GM12878 (cell line): ENCODE results near the gene MRPL57. TPM values are rescaled to one million over a fixed set of nuclear protein-coding genes. Genes with fewer than 3 reads are reported as not detected.
A peak's percentile ranks its signal among the peaks of the same experiment; 100 is the strongest.
"Not testable (repeated sequence)": the region's sequence is repeated elsewhere in the genome, so short reads cannot be mapped to it uniquely, and the experiment has no call there.

Experiments
- ATAC-seq: fragments of 200-7000 bp; cut with Tn5 transposase; 3 replicates; pipeline ENCODE4 v1.9.1; 2020; ENCODE audit warnings: mild to moderate bottlenecking, moderate library complexity
- BruUV-seq: library from RNA; stranded (reverse); fragments of 400-500 nt; replicated peaks from 2 replicates; lab custom pipeline; 2021; lab: Mats Ljungman, UMichigan
- CTCF ChIA-PET: fragments of 300-600 bp; sonication (Branson Sonifier 250); formaldehyde crosslinking; extraction: SDS; loops from one replicate; lab custom pipeline; 2021; ENCODE audit warnings: inconsistent platforms; lab: Yijun Ruan, JAX
- POLR2A ChIA-PET: fragments of 350-600 bp; formaldehyde crosslinking; extraction: SDS; loops from one replicate; lab custom pipeline; 2021; ENCODE audit warnings: inconsistent platforms; lab: Charles Lee
- RAD21 ChIA-PET: fragments of 300-600 bp; sonication (Branson Sonifier 250); formaldehyde crosslinking; loops from one replicate; lab custom pipeline; 2023; ENCODE audit warnings: antibody characterized with exemption; ENCODE audit not compliant: unreplicated experiment; lab: Charles Lee
- SMC1A ChIA-PET: fragments of 300-600 bp; sonication (Branson Sonifier 250); formaldehyde crosslinking; loops from one replicate; lab custom pipeline; 2023; ENCODE audit not compliant: unreplicated experiment, uncharacterized antibody; lab: Charles Lee
- DNase-seq: peaks from one replicate; pipeline ENCODE4 v3.0.0-alpha.2; 2011; ENCODE audit warnings: low read depth, low spot score
- FAIRE-seq: peaks from 3 replicates; lab custom pipeline; 2011; peaks lifted over from hg19 to GRCh38; lab: Jason Lieb, UNC
- H2AFZ ChIP-seq: 2 replicates; pipeline ENCODE4 v1.6.0; 2011; ENCODE audit warnings: low read depth, low read length, control low read depth; ENCODE audit not compliant: control insufficient read depth
- H3K27ac ChIP-seq: 2 replicates; pipeline ENCODE4 v1.5.1; 2011; ENCODE audit warnings: control low read depth; ENCODE audit not compliant: control insufficient read depth, insufficient read depth
- H3K27me3 ChIP-seq, 2 experiments: replicated peaks in 1 of 2; 2 replicates each; pipeline versions ENCODE4 v1.6.0 to v1.6.1; 2011; ENCODE audit warnings: low read length in 1 of 2; ENCODE audit not compliant: control insufficient read depth in 2 of 2, insufficient read depth in 2 of 2
- H3K36me3 ChIP-seq, 2 experiments: 2 replicates each; pipeline ENCODE4 v1.5.1; 2011; ENCODE audit warnings: low read length in 1 of 2; ENCODE audit not compliant: control insufficient read depth in 2 of 2, insufficient read depth in 2 of 2
- H3K4me1 ChIP-seq: 2 replicates; pipeline ENCODE4 v1.6.1; 2011; ENCODE audit warnings: mild to moderate bottlenecking, low read length, moderate library complexity, mixed read lengths; ENCODE audit not compliant: control insufficient read depth, insufficient read depth
- H3K4me2 ChIP-seq: 2 replicates; pipeline ENCODE4 v1.6.0; 2011; ENCODE audit warnings: control low read depth; ENCODE audit not compliant: control insufficient read depth, insufficient read depth
- H3K4me3 ChIP-seq: fragments of 200-600 bp; sonication (generic); 2 replicates; pipeline ENCODE4 v1.5.1; 2016
- H3K79me2 ChIP-seq: 2 replicates; pipeline ENCODE4 v1.6.0; 2011; ENCODE audit warnings: low read length; ENCODE audit not compliant: control insufficient read depth, insufficient read depth
- H3K9ac ChIP-seq: 2 replicates; pipeline ENCODE4 v1.8.0; 2011; ENCODE audit warnings: low read length, control low read depth, mixed read lengths; ENCODE audit not compliant: control insufficient read depth, insufficient read depth
- H3K9me3 ChIP-seq: replicated peaks from 3 replicates; pipeline ENCODE4 v1.5.1; 2011; ENCODE audit warnings: mild to moderate bottlenecking, low read length; ENCODE audit not compliant: control insufficient read depth, insufficient read depth
- H4K20me1 ChIP-seq: 2 replicates; pipeline ENCODE4 v1.6.0; 2011; ENCODE audit not compliant: control insufficient read depth, insufficient read depth
- CBFB ChIP-seq: IDR thresholded peaks from 2 replicates; pipeline ENCODE4 v1.6.1; 2016; ENCODE audit warnings: antibody characterized with exemption, low read depth
- IKZF1 ChIP-seq: fragments of 450-650 bp; conservative IDR thresholded peaks from 2 replicates; pipeline ENCODE4 v1.6.1; 2017; ENCODE audit warnings: antibody characterized with exemption, mild to moderate bottlenecking
- NBN ChIP-seq: fragments of 450-650 bp; IDR thresholded peaks from 2 replicates; pipeline ENCODE4 v1.6.1; 2016
- SPI1 ChIP-seq: IDR thresholded peaks from 2 replicates; pipeline ENCODE4 v1.6.1; 2011; ENCODE audit warnings: low read depth, mild to moderate bottlenecking, low read length, moderate library complexity, borderline replicate concordance; ENCODE audit not compliant: insufficient read depth
- WGBS: methylation state at CpG from one replicate; pipeline ENCODE4 v1.1.6; 2016; ENCODE audit warnings: low lambda C conversion rate; ENCODE audit not compliant: insufficient replicate concordance, insufficient coverage; ENCODE audit errors: missing lambda C conversion rate; 5-methylcytosine and 5-hydroxymethylcytosine counted together
- in situ Hi-C: fragments of 300-500 bp; cut with MboI; formaldehyde crosslinking; loops from 9 replicates; pipeline ENCODE4 v1.14.3; 2018; ENCODE audit warnings: mixed read lengths
- intact Hi-C: fragments of 100-400 bp; cut with micrococcal nuclease; formaldehyde crosslinking; loops from one replicate; pipeline ENCODE4 v1.14.2; 2022; ENCODE audit not compliant: unreplicated experiment
- polyA plus RNA-seq, 11 experiments: library from polyadenylated mRNA; depleted of rRNA in 4 of 11; unstranded in 6 of 11; stranded (reverse) in 5 of 11; fragments of >200 nt; fragmentation: Nextera tagmentation in 4 of 11; fragmentation: Illumina TruSeq in 1 of 11; extraction: Ambion mirVana in 4 of 11; extraction: Trizol in 1 of 11; gene quantifications; 1 replicate in 1 of 11; 2 replicates in 10 of 11; pipeline versions ENCODE4 v1.2.1 to v1.2.3, GENCODE V29; 2011 to 2016; ENCODE audit warnings: inconsistent platforms in 2 of 11, missing spikeins in 2 of 11, low read depth in 1 of 11
- total RNA-seq, 4 experiments: library from RNA; depleted of rRNA in 3 of 4; stranded (reverse); fragments of >200 nt in 3 of 4; fragmentation: Illumina TruSeq in 1 of 4; extraction: Trizol in 1 of 4; gene quantifications; 2 replicates each; pipeline versions ENCODE4 v1.2.1 to v1.2.3, GENCODE V29; 2013 to 2021

MRPL57 gene
- total and polyA plus RNA-seq, 10 of the 15 experiments (the other 5 are each of a cell fraction or from before 2014, with no cell fraction given), result 10.5 to 90.6 (median 25.9) TPM

- ChIA-PET RAD21 (interaction anchor here (0.7 to 1.5 kb wide), 5 partner anchors 9 to 1328 kb away, joined by 3 to 6 read pairs (median 3); partner anchors contain the start of genes MRPL57 and SKA3), POLR2A (interaction anchor here (0.8 to 1.1 kb wide), 3 partner anchors 14 to 43 kb away, joined by 3 to 7 read pairs (median 5); partner anchors contain the start of gene MRPL57), CTCF (interaction anchor here (0.6 to 1.8 kb wide), 3 partner anchors 76 to 275 kb away, joined by 3 to 4 read pairs (median 4); no protein-coding TSS in a partner anchor), SMC1A (interaction anchor here (0.8 to 2.9 kb wide), 5 partner anchors 15 to 98 kb away, joined by 3 to 8 read pairs (median 3); no protein-coding TSS in a partner anchor)
- H3K9me3 ChIP-seq, result peaks cover 3% of the 10 kb centered on the region; the same call in 2 of the 3 replicates
- no peak overlapping the region; the same call in 1 of the 2 replicates for H3K27ac ChIP-seq
- intact Hi-C loops, result no loop called here
- no peaks in the 10 kb centered on the region for H3K36me3 ChIP-seq
- peaks cover 16% of the 10 kb centered on the region for H3K4me1 ChIP-seq
- H4K20me1 ChIP-seq, result no peaks in the 10 kb centered on the region
- H3K4me2 ChIP-seq, result peak overlapping the region; percentile 63
- no peaks in the 10 kb centered on the region for H3K79me2 ChIP-seq
- ATAC-seq, result peak; percentile 86
- H3K27me3 ChIP-seq, result peaks cover 0 to 8% of the 10 kb centered on the region in 2 experiments; a peak in 2 of 4 replicates
- no TSS peak for BruUV-seq
- 3% methylated on average over 3 of the region's 3 CpGs for WGBS
- in situ Hi-C loops, result no loop called here
- TF ChIP-seq IKZF1 (no peak), CBFB (peak; percentile 27; the same call in 1 of the 2 replicates), NBN (0 out of 2 replicates have a peak, but pooled peaks have one; percentile 12)
- no peak overlapping the region for H3K4me3 ChIP-seq
- no peak for DNase-seq
- H2AFZ ChIP-seq, result no peak overlapping the region
- FAIRE-seq, result no peak
- H3K9ac ChIP-seq, result no peak overlapping the region
These were observed 42.6 kb downstream of the MRPL57 start for GRCh38 chr13:21219036-21219381.

GRCh38 chr13:21219716-21220115 is 43.3 kb downstream of the MRPL57 start:
- in situ Hi-C loops, H3K27me3 ChIP-seq, POLR2A ChIA-PET, H2AFZ ChIP-seq, H3K9me3 ChIP-seq, H3K4me3 ChIP-seq, DNase-seq, BruUV-seq, H3K36me3 ChIP-seq, intact Hi-C loops, H4K20me1 ChIP-seq, H3K9ac ChIP-seq, FAIRE-seq, H3K79me2 ChIP-seq, H3K27ac ChIP-seq: not testable (repeated sequence)
- SMC1A ChIA-PET, result interaction anchor here (1.0 to 2.9 kb wide), 2 partner anchors 14 to 26 kb away, joined by 3 to 8 read pairs; no protein-coding TSS in a partner anchor
- WGBS, result 59% methylated on average over 3 of the region's 3 CpGs
- peaks cover 16% of the 10 kb centered on the region for H3K4me1 ChIP-seq
- RAD21 ChIA-PET, result interaction anchor here (1.0 to 1.5 kb wide), 2 partner anchors 8 to 43 kb away, joined by 3 to 6 read pairs; partner anchors contain the start of genes MRPL57 and SKA3
- peak; percentile 21; the same call in 1 of the 2 replicates for TF ChIP-seq SPI1
- 0 out of 3 replicates have a peak, but pooled peaks have one; percentile 11 for ATAC-seq
- 0 out of 2 replicates have a peak overlapping the region, but pooled peaks have one; percentile 63 for H3K4me2 ChIP-seq
- CTCF ChIA-PET, result interaction anchor here (1.4 to 1.8 kb wide), 2 partner anchors 88 to 276 kb away, joined by 3 to 4 read pairs; no protein-coding TSS in a partner anchor
